GM19452 (cell line): ENCODE measurements around the gene BMPR1B.

Experiments
- ATAC-seq: cut with Tn5 transposase; IDR thresholded peaks from one replicate; pipeline ENCODE4 v1.9.1; 2021; ENCODE audit not compliant: unreplicated experiment

Gene BMPR1B

GRCh38 chr4:94947681-94948108 lies 189.9 kb downstream of the BMPR1B start:
- ATAC-seq: no peak

- no peak for ATAC-seq
These were observed 196.5 kb downstream of the BMPR1B start for GRCh38 chr4:94954251-94954650.

GRCh38 chr4:94957030-94957429 lies 199.3 kb downstream of the BMPR1B start:
- ATAC-seq: no peak

GRCh38 chr4:94959307-94959706 lies 201.6 kb downstream of the BMPR1B start:
- no peak for ATAC-seq

- ATAC-seq: no peak
These were observed 203.0 kb downstream of the BMPR1B start for GRCh38 chr4:94960708-94961107.

GRCh38 chr4:94961420-94961819 lies 203.7 kb downstream of the BMPR1B start:
- no peak for ATAC-seq

GRCh38 chr4:94962484-94962883 lies 204.7 kb downstream of the BMPR1B start:
- ATAC-seq: no peak

- ATAC-seq: no peak
These were observed 208.1 kb downstream of the BMPR1B start for GRCh38 chr4:94965852-94966251.

GRCh38 chr4:94968493-94968892 lies 210.7 kb downstream of the BMPR1B start:
- no peak for ATAC-seq

GRCh38 chr4:94970650-94971049 lies 212.9 kb downstream of the BMPR1B start:
- no peak for ATAC-seq

- ATAC-seq: no peak
These were observed 217.0 kb downstream of the BMPR1B start for GRCh38 chr4:94974773-94975172.

GRCh38 chr4:94976371-94977011 lies 218.7 kb downstream of the BMPR1B start:
- no peak for ATAC-seq

- ATAC-seq: no peak
These were observed 221.1 kb downstream of the BMPR1B start for GRCh38 chr4:94978904-94979303.

GRCh38 chr4:94979621-94980020 lies 221.9 kb downstream of the BMPR1B start:
- no peak for ATAC-seq

GRCh38 chr4:94995684-94996394 lies 238.1 kb downstream of the BMPR1B start:
- ATAC-seq: no peak

GRCh38 chr4:95000076-95000648 lies 242.4 kb downstream of the BMPR1B start:
- no peak for ATAC-seq

- no peak for ATAC-seq
These were observed 247.2 kb downstream of the BMPR1B start for GRCh38 chr4:95004912-95005311.

- ATAC-seq: no peak
These were observed 250.2 kb downstream of the BMPR1B start for GRCh38 chr4:95007998-95008397.

- ATAC-seq: no peak
These were observed 255.5 kb downstream of the BMPR1B start for GRCh38 chr4:95013236-95013635.

GRCh38 chr4:95014068-95014467 lies 256.3 kb downstream of the BMPR1B start:
- no peak for ATAC-seq

- no peak for ATAC-seq
These were observed 259.7 kb downstream of the BMPR1B start for GRCh38 chr4:95017305-95018064.

GRCh38 chr4:95018785-95019184 lies 261.0 kb downstream of the BMPR1B start:
- no peak for ATAC-seq
